Mesenchymal stem cell (in vitro differentiated cells and primary cell): ENCODE results near the gene STK32C.

Experiments
- DNase-seq: peaks from one replicate; pipeline ENCODE4 v3.0.0-alpha.2; 2013
- H2AFZ ChIP-seq: one replicate; pipeline ENCODE4 v1.6.1; 2013; ENCODE audit warnings: low read depth, mild to moderate bottlenecking, control low read depth, inconsistent platforms, low read length, moderate library complexity
- H2AK5ac ChIP-seq: 2 replicates; pipeline ENCODE4 v1.6.1; 2013; ENCODE audit warnings: low read length, moderate library complexity, mild to moderate bottlenecking, inconsistent platforms; ENCODE audit not compliant: severe bottlenecking
- H2BK120ac ChIP-seq: one replicate; pipeline ENCODE4 v1.6.1; 2013; ENCODE audit warnings: low read depth, mild to moderate bottlenecking, inconsistent platforms, low read length, moderate library complexity
- H2BK12ac ChIP-seq, 2 experiments: one replicate each; pipeline ENCODE4 v1.6.1; 2013; ENCODE audit warnings: inconsistent platforms in 2 of 2, low read length in 2 of 2, mild to moderate bottlenecking in 2 of 2, moderate library complexity in 2 of 2, control low read depth in 1 of 2
- H2BK15ac ChIP-seq: one replicate; pipeline ENCODE4 v1.6.1; 2013; ENCODE audit warnings: mild to moderate bottlenecking, low read depth, inconsistent platforms; ENCODE audit not compliant: poor library complexity, severe bottlenecking
- H2BK5ac ChIP-seq: 2 replicates; pipeline ENCODE4 v1.6.1; 2013; ENCODE audit warnings: low read depth, mild to moderate bottlenecking, low read length, control low read depth, inconsistent platforms; ENCODE audit not compliant: poor library complexity, severe bottlenecking
- H3K14ac ChIP-seq, 2 experiments: one replicate each; pipeline ENCODE4 v1.6.1; 2013; ENCODE audit warnings: inconsistent platforms in 2 of 2, low read length in 2 of 2, control low read depth in 1 of 2, mild to moderate bottlenecking in 1 of 2, moderate library complexity in 1 of 2
- H3K18ac ChIP-seq, 2 experiments: one replicate each; pipeline ENCODE4 v1.6.1; 2013; ENCODE audit warnings: inconsistent platforms in 2 of 2, low read length in 2 of 2, control low read depth in 1 of 2, low read depth in 1 of 2, mild to moderate bottlenecking in 1 of 2
- H3K23ac ChIP-seq, 2 experiments: one replicate each; pipeline ENCODE4 v1.6.1; 2013; ENCODE audit warnings: inconsistent platforms in 2 of 2, low read length in 2 of 2, mild to moderate bottlenecking in 2 of 2, moderate library complexity in 2 of 2, control low read depth in 1 of 2
- H3K27ac ChIP-seq: 2 replicates; pipeline ENCODE4 v1.5.1; 2013; ENCODE audit warnings: mild to moderate bottlenecking, moderate library complexity, low read length, control low read depth, inconsistent platforms; ENCODE audit not compliant: poor library complexity, severe bottlenecking
- H3K27me3 ChIP-seq, 2 experiments: 2 replicates each; pipeline versions ENCODE4 v1.6.1 to v1.7.0; 2013; ENCODE audit warnings: low read length in 2 of 2, mild to moderate bottlenecking in 2 of 2, moderate library complexity in 2 of 2, control low read depth in 1 of 2, inconsistent platforms in 1 of 2; ENCODE audit not compliant: control insufficient read depth in 1 of 2, insufficient read depth in 1 of 2
- H3K36me3 ChIP-seq, 2 experiments: 2 replicates each; pipeline versions ENCODE4 v1.6.1 to v1.7.0; 2013; ENCODE audit warnings: low read length in 2 of 2, control low read depth in 1 of 2, inconsistent platforms in 1 of 2, low read depth in 1 of 2, mild to moderate bottlenecking in 1 of 2; ENCODE audit not compliant: insufficient read depth in 2 of 2, control insufficient read depth in 1 of 2
- H3K4ac ChIP-seq, 2 experiments: one replicate each; pipeline ENCODE4 v1.6.1; 2013; ENCODE audit warnings: inconsistent platforms in 2 of 2, low read length in 2 of 2, mild to moderate bottlenecking in 2 of 2, moderate library complexity in 2 of 2, control low read depth in 1 of 2, low read depth in 1 of 2
- H3K4me1 ChIP-seq: 2 replicates; pipeline ENCODE4 v1.6.1; 2013; ENCODE audit warnings: low read depth, low read length, control low read depth; ENCODE audit not compliant: control insufficient read depth, insufficient read depth
- H3K4me2 ChIP-seq: 2 replicates; pipeline ENCODE4 v1.6.1; 2013; ENCODE audit warnings: low read length, mild to moderate bottlenecking, inconsistent platforms; ENCODE audit not compliant: poor library complexity, severe bottlenecking
- H3K4me3 ChIP-seq, 2 experiments: 2 replicates each; pipeline versions ENCODE4 v1.5.1 to v1.7.0; 2013; ENCODE audit warnings: low read length in 2 of 2, mild to moderate bottlenecking in 2 of 2, control low read depth in 1 of 2, low read depth in 1 of 2; ENCODE audit not compliant: insufficient read depth in 1 of 2
- H3K79me1 ChIP-seq: replicated peaks from 2 replicates; pipeline ENCODE4 v1.6.1; 2013; ENCODE audit warnings: mild to moderate bottlenecking, control low read depth, low read length, inconsistent platforms; ENCODE audit not compliant: poor library complexity, severe bottlenecking
- H3K9ac ChIP-seq: 2 replicates; pipeline ENCODE4 v1.7.0; 2013; ENCODE audit warnings: mild to moderate bottlenecking, low read length, moderate library complexity
- H3K9me3 ChIP-seq: 2 replicates; pipeline ENCODE4 v1.7.0; 2013; ENCODE audit warnings: mild to moderate bottlenecking, low read length; ENCODE audit not compliant: control insufficient read depth
- H4K8ac ChIP-seq: one replicate; pipeline ENCODE4 v1.6.1; 2013; ENCODE audit warnings: inconsistent platforms, mild to moderate bottlenecking, low read length, moderate library complexity
- H4K91ac ChIP-seq: one replicate; pipeline ENCODE4 v1.6.1; 2013; ENCODE audit warnings: mild to moderate bottlenecking, low read length, inconsistent platforms
- WGBS: methylation state at CpG from one replicate; pipeline ENCODE4 v1.1.7; 2013; ENCODE audit warnings: mixed read lengths; 5-methylcytosine and 5-hydroxymethylcytosine counted together

The STK32C gene

GRCh38 chr10:132276706-132277105, 31.0 kb downstream of the STK32C start:
- no peaks in the 10 kb centered on the region for H3K9me3 ChIP-seq
- no peak overlapping the region for H2AK5ac ChIP-seq
- no peak for DNase-seq
- no peak overlapping the region for H2BK15ac ChIP-seq
- no peak overlapping the region for H3K27ac ChIP-seq
- H2BK12ac ChIP-seq = no peak overlapping the region
- no peak overlapping the region for H3K14ac ChIP-seq
- WGBS = 72% methylated on average over 6 of the region's 7 CpGs
- H2BK5ac ChIP-seq = no peak overlapping the region
- no peak overlapping the region for H3K23ac ChIP-seq
- no peak overlapping the region for H2AFZ ChIP-seq
- no peak overlapping the region for H3K9ac ChIP-seq
- H3K4ac ChIP-seq = no peak overlapping the region
- peaks cover 8% of the 10 kb centered on the region for H3K79me1 ChIP-seq
- H3K27me3 ChIP-seq = peaks cover 6 to 36% of the 10 kb centered on the region in 2 experiments
- no peak overlapping the region for H3K18ac ChIP-seq
- H4K8ac ChIP-seq = no peak overlapping the region
- H3K4me1 ChIP-seq = no peaks in the 10 kb centered on the region
- H3K36me3 ChIP-seq = peaks cover 0 to 5% of the 10 kb centered on the region in 2 experiments
- H3K4me2 ChIP-seq = no peak overlapping the region
- no peak overlapping the region for H4K91ac ChIP-seq
- no peak overlapping the region for H2BK120ac ChIP-seq
- no peak overlapping the region for H3K4me3 ChIP-seq

GRCh38 chr10:132276179-132276675, 31.5 kb downstream of the STK32C start:
- Histone ChIP-seq H3K18ac (no peak overlapping the region), H4K91ac (no peak overlapping the region), H2BK120ac (no peak overlapping the region), H3K4ac (no peak overlapping the region), H3K36me3 (peaks cover 0 to 7% of the 10 kb centered on the region in 2 experiments), H3K27ac (no peak overlapping the region), H2BK15ac (no peak overlapping the region), H3K79me1 (peaks cover 8% of the 10 kb centered on the region), H3K4me1 (no peaks in the 10 kb centered on the region), H3K9me3 (no peaks in the 10 kb centered on the region), H2BK5ac (no peak overlapping the region), H3K4me2 (no peak overlapping the region), H3K23ac (no peak overlapping the region), H3K14ac (no peak overlapping the region), H2AFZ (no peak overlapping the region), H4K8ac (no peak overlapping the region), H3K4me3 (no peak overlapping the region), H3K27me3 (peaks cover 4 to 31% of the 10 kb centered on the region in 2 experiments), H2AK5ac (no peak overlapping the region), H2BK12ac (no peak overlapping the region), H3K9ac (no peak overlapping the region)
- WGBS = 85% methylated on average over 13 of the region's 13 CpGs
- no peak for DNase-seq

- DNase-seq = no peak
- peaks cover 0 to 7% of the 10 kb centered on the region in 2 experiments for H3K36me3 ChIP-seq
- H3K4me1 ChIP-seq = no peaks in the 10 kb centered on the region
- H3K9me3 ChIP-seq = no peaks in the 10 kb centered on the region
- H3K4me3 ChIP-seq = no peak overlapping the region
- H4K91ac ChIP-seq = no peak overlapping the region
- WGBS = 91% methylated on average over 26 of the region's 26 CpGs
- H3K14ac ChIP-seq = no peak overlapping the region
- H3K79me1 ChIP-seq = peaks cover 6% of the 10 kb centered on the region
- no peak overlapping the region for H2AK5ac ChIP-seq
- no peak overlapping the region for H4K8ac ChIP-seq
- no peak overlapping the region for H2BK120ac ChIP-seq
- no peak overlapping the region for H3K4ac ChIP-seq
- H2BK15ac ChIP-seq = no peak overlapping the region
- no peak overlapping the region for H3K18ac ChIP-seq
- H3K23ac ChIP-seq = no peak overlapping the region
- no peak overlapping the region for H2BK5ac ChIP-seq
- no peak overlapping the region for H3K9ac ChIP-seq
- no peak overlapping the region for H2AFZ ChIP-seq
- H3K4me2 ChIP-seq = no peak overlapping the region
- H2BK12ac ChIP-seq = no peak overlapping the region
- no peak overlapping the region for H3K27ac ChIP-seq
- H3K27me3 ChIP-seq = peaks cover 4 to 30% of the 10 kb centered on the region in 2 experiments
Observed at GRCh38 chr10:132275426-132276178, 32.1 kb downstream of the STK32C start.

GRCh38 chr10:132274986-132275385, 32.8 kb downstream of the STK32C start:
- WGBS = 85% methylated on average over 9 of the region's 9 CpGs
- no peak overlapping the region for H2AK5ac ChIP-seq
- H2AFZ ChIP-seq = no peak overlapping the region
- H4K8ac ChIP-seq = no peak overlapping the region
- no peak overlapping the region for H2BK12ac ChIP-seq
- H3K18ac ChIP-seq = no peak overlapping the region
- H3K14ac ChIP-seq = no peak overlapping the region
- H3K23ac ChIP-seq = no peak overlapping the region
- no peak overlapping the region for H3K4me2 ChIP-seq
- H2BK15ac ChIP-seq = no peak overlapping the region
- no peak overlapping the region for H3K9ac ChIP-seq
- H4K91ac ChIP-seq = no peak overlapping the region
- H3K27ac ChIP-seq = no peak overlapping the region
- H3K4me3 ChIP-seq = no peak overlapping the region
- DNase-seq = no peak
- H2BK5ac ChIP-seq = no peak overlapping the region
- H3K4ac ChIP-seq = no peak overlapping the region
- H3K4me1 ChIP-seq = no peaks in the 10 kb centered on the region
- no peak overlapping the region for H2BK120ac ChIP-seq
- H3K27me3 ChIP-seq = peaks cover 4 to 30% of the 10 kb centered on the region in 2 experiments
- no peaks in the 10 kb centered on the region for H3K9me3 ChIP-seq
- H3K79me1 ChIP-seq = peaks cover 6% of the 10 kb centered on the region
- peaks cover 0 to 7% of the 10 kb centered on the region in 2 experiments for H3K36me3 ChIP-seq
